Kidney tubule cell (primary cell): ENCODE data around the gene BSN.

Source experiments
- DNase-seq: peaks from one replicate; pipeline ENCODE4 v3.0.0-alpha.2; 2018; ENCODE audit warnings: low spot score

The BSN gene

DNA sequence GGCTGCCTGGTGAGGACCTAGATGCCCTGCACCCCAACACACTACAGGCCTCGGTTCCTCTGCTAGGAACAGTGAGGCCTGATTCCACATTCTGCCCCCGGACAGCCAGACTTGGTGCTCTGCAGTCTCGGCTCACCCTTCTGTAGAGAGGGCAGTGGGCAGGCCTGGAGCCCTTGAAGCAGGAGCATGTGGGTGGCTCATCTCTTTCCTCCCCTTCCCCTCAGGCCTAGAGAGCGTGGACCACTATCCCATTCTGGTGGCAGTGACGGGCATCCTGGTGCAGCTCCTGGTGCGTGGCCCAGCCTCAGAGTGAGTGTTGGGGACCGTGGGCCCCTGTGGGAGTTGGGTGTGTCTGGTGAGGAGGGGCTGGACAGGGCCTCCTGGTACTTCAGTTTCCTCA is 161.9 kb downstream of the BSN start:
- DNase-seq = no peak

DNA sequence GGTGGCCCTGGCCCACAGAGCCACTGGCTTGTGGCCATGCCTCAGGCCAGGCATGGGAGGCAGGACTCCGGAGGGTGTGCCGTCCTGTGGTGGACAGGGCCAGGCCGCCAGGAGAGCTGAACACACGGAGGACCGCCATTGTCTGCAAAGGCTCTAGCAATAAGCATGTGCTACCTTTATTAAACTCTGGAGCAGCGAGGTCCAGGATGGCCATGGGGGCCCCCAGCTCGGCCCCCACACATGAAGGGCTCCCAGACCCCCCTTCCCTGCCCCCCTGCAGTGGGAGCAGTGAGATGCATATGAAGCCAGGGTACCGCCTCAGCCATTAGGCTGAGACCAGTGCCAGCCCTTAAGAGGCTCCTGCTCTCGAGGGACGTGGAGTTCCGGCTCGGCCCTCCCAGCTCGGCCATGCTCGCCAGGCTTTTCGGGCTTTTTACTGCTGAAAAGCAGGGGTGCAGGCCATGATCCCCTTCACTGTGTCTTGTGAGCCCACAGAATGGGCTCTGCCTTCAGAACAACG is 162.5 kb downstream of the BSN start:
- no peak for DNase-seq

- no peak for DNase-seq
Observed at GRCh38 chr3:49717211-49717958, 163.1 kb downstream of the BSN start.

GRCh38 chr3:49717959-49718857 is 163.9 kb downstream of the BSN start:
- DNase-seq = no peak

GRCh38 chr3:49718858-49719213 is 164.6 kb downstream of the BSN start:
- DNase-seq = no peak

- DNase-seq = peak; percentile 94
Observed at GRCh38 chr3:49719214-49719884, 165.1 kb downstream of the BSN start, which contains the start of gene AMIGO3. TSS of gene AMIGO3 (minus strand) at chr3:49719684. CDS start at chr3:49719465, 219 bp downstream.
